H1 (cell line): ENCODE measurements around the gene PROP1. TPM values are rescaled to one million over a fixed set of nuclear protein-coding genes. Genes with fewer than 3 reads are reported as not detected.

Experiments
- CTCF ChIA-PET: fragments of 300-600 bp; sonication (Branson Sonifier 250); formaldehyde crosslinking; loops from one replicate; lab custom pipeline; 2021; ENCODE audit not compliant: partially characterized antibody; lab: Charles Lee
- POLR2A ChIA-PET: fragments of 300-600 bp; sonication (Branson Sonifier 250); formaldehyde crosslinking; loops from one replicate; lab custom pipeline; 2021; ENCODE audit warnings: inconsistent platforms; ENCODE audit not compliant: partially characterized antibody; lab: Charles Lee
- DNase-seq, 2 experiments: peaks; one replicate each; pipeline versions ENCODE4 v3.0.0 to v3.0.0-alpha.2; 2010 to 2022; ENCODE audit warnings: low spot score in 2 of 2, low read depth in 1 of 2, mixed read lengths in 1 of 2
- FAIRE-seq: peaks from 2 replicates; lab custom pipeline; 2011; peaks lifted over from hg19 to GRCh38; lab: Jason Lieb, UNC
- H2AFZ ChIP-seq: 2 replicates; pipeline ENCODE4 v1.8.1; 2012; ENCODE audit warnings: low read length, inconsistent platforms
- H2AK5ac ChIP-seq: 2 replicates; pipeline ENCODE4 v1.6.1; 2013; ENCODE audit warnings: low read depth, low read length
- H2BK120ac ChIP-seq: replicated peaks from 2 replicates; pipeline ENCODE3; 2013; ENCODE audit warnings: low read depth, low read length, inconsistent platforms
- H2BK12ac ChIP-seq: 2 replicates; pipeline ENCODE4 v1.6.1; 2013; ENCODE audit warnings: low read depth, low read length
- H2BK15ac ChIP-seq: 2 replicates; pipeline ENCODE4 v1.6.1; 2013; ENCODE audit warnings: low read length
- H2BK20ac ChIP-seq: 2 replicates; pipeline ENCODE4 v1.6.1; 2013; ENCODE audit warnings: low read length
- H2BK5ac ChIP-seq: 2 replicates; pipeline ENCODE4 v1.6.1; 2013; ENCODE audit warnings: low read depth, low read length
- H3K14ac ChIP-seq: 2 replicates; pipeline ENCODE4 v1.6.1; 2013; ENCODE audit warnings: inconsistent platforms; ENCODE audit not compliant: insufficient read length
- H3K18ac ChIP-seq: 2 replicates; pipeline ENCODE4 v1.6.1; 2013; ENCODE audit warnings: low read length; ENCODE audit errors: extremely low read depth
- H3K23ac ChIP-seq: 2 replicates; pipeline ENCODE4 v1.6.1; 2013; ENCODE audit warnings: inconsistent platforms; ENCODE audit not compliant: insufficient read length
- H3K23me2 ChIP-seq: 2 replicates; pipeline ENCODE4 v1.6.1; 2013; ENCODE audit warnings: low read depth, low read length
- H3K27ac ChIP-seq: 2 replicates; pipeline ENCODE4 v1.6.1; 2011; ENCODE audit warnings: low read depth, low read length, inconsistent platforms
- H3K27me3 ChIP-seq, 4 experiments: replicated peaks in 1 of 4; 1 replicate in 1 of 4; 2 replicates in 3 of 4; pipeline versions ENCODE4 v1.6.1 to v1.8.1; 2011 to 2013; ENCODE audit warnings: low read length in 3 of 4, mild to moderate bottlenecking in 3 of 4, inconsistent platforms in 2 of 4, mixed read lengths in 2 of 4, moderate library complexity in 1 of 4; ENCODE audit not compliant: control insufficient read depth in 3 of 4, insufficient read depth in 3 of 4; ENCODE audit errors: extremely low read depth in 1 of 4
- H3K36me3 ChIP-seq, 4 experiments: 2 replicates each; pipeline versions ENCODE4 v1.6.1 to v1.8.1; 2011 to 2013; ENCODE audit warnings: mild to moderate bottlenecking in 4 of 4, low read length in 3 of 4, moderate library complexity in 2 of 4, control low read depth in 1 of 4, inconsistent platforms in 1 of 4; ENCODE audit not compliant: insufficient read depth in 4 of 4, control insufficient read depth in 2 of 4
- H3K4ac ChIP-seq: replicated peaks from 2 replicates; pipeline ENCODE3; 2013; ENCODE audit warnings: low read length, low read depth, mixed read lengths, inconsistent platforms; ENCODE audit not compliant: insufficient read length
- H3K4me1 ChIP-seq, 4 experiments: replicated peaks in 1 of 4; 1 replicate in 1 of 4; 2 replicates in 3 of 4; pipeline versions ENCODE4 v1.6.1 to v1.8.1; 2011 to 2013; ENCODE audit warnings: low read length in 3 of 4, inconsistent platforms in 2 of 4, mixed read lengths in 1 of 4; ENCODE audit not compliant: insufficient read depth in 4 of 4, control insufficient read depth in 3 of 4
- H3K4me2 ChIP-seq, 2 experiments: 2 replicates each; pipeline versions ENCODE4 v1.6.1 to v1.8.1; 2011 to 2013; ENCODE audit warnings: low read depth in 2 of 2, low read length in 2 of 2, control low read depth in 1 of 2, inconsistent platforms in 1 of 2, mild to moderate bottlenecking in 1 of 2; ENCODE audit not compliant: insufficient read depth in 1 of 2
- H3K4me3 ChIP-seq, 4 experiments: fragments of 200-600, 300-600 bp in 1 of 4; sonication (generic), shearing (Covaris generic), sonication (Bioruptor Twin) in 1 of 4; 2 replicates each; pipeline versions ENCODE4 v1.5.1 to v1.8.1; 2011 to 2016; ENCODE audit warnings: low read length in 4 of 4, low read depth in 3 of 4, control low read depth in 2 of 4, inconsistent platforms in 2 of 4, mild to moderate bottlenecking in 2 of 4, mixed read lengths in 1 of 4, moderate library complexity in 1 of 4; ENCODE audit not compliant: insufficient read depth in 2 of 4; ENCODE audit errors: extremely low read depth in 1 of 4
- H3K56ac ChIP-seq: replicated peaks from 2 replicates; pipeline ENCODE3; 2013; ENCODE audit warnings: low read depth, mild to moderate bottlenecking, mixed read lengths, low read length, inconsistent platforms; ENCODE audit not compliant: insufficient read length
- H3K79me1 ChIP-seq: 2 replicates; pipeline ENCODE4 v1.6.1; 2013; ENCODE audit warnings: low read depth, low read length, control low read depth
- H3K79me2 ChIP-seq, 2 experiments: 2 replicates each; pipeline versions ENCODE4 v1.6.1 to v1.8.1; 2012 to 2013; ENCODE audit warnings: low read length in 2 of 2, mild to moderate bottlenecking in 2 of 2, inconsistent platforms in 1 of 2; ENCODE audit not compliant: insufficient read depth in 2 of 2, control insufficient read depth in 1 of 2
- H3K9ac ChIP-seq, 4 experiments: replicated peaks in 1 of 4; 1 replicate in 1 of 4; 2 replicates in 3 of 4; pipeline versions ENCODE4 v1.6.1 to v1.8.1; 2011 to 2013; ENCODE audit warnings: low read depth in 3 of 4, low read length in 3 of 4, control low read depth in 2 of 4, mild to moderate bottlenecking in 2 of 4, moderate library complexity in 2 of 4, inconsistent platforms in 1 of 4; ENCODE audit errors: extremely low read depth in 1 of 4
- H3K9me3 ChIP-seq, 2 experiments: 2 replicates each; pipeline versions ENCODE4 v1.6.1 to v1.8.1; 2012 to 2013; ENCODE audit warnings: mild to moderate bottlenecking in 2 of 2, moderate library complexity in 2 of 2, control low read depth in 1 of 2, inconsistent platforms in 1 of 2, low read depth in 1 of 2, low read length in 1 of 2, mixed read lengths in 1 of 2; ENCODE audit not compliant: insufficient read depth in 2 of 2
- H4K20me1 ChIP-seq, 2 experiments: replicated peaks in 1 of 2; 2 replicates each; pipeline versions ENCODE3 to v1.8.1; 2011 to 2013; ENCODE audit warnings: inconsistent platforms in 2 of 2, low read length in 2 of 2, mild to moderate bottlenecking in 1 of 2; ENCODE audit not compliant: insufficient read depth in 2 of 2, control insufficient read depth in 1 of 2
- H4K5ac ChIP-seq: 2 replicates; pipeline ENCODE4 v1.6.1; 2013; ENCODE audit warnings: low read length, low read depth, mixed read lengths, inconsistent platforms; ENCODE audit not compliant: insufficient read length
- H4K8ac ChIP-seq: 2 replicates; pipeline ENCODE4 v1.8.0; 2013; ENCODE audit warnings: mild to moderate bottlenecking, moderate library complexity, low read length, inconsistent platforms; ENCODE audit not compliant: insufficient read depth; ENCODE audit errors: extremely low read depth
- H4K91ac ChIP-seq: replicated peaks from 2 replicates; pipeline ENCODE3; 2013; ENCODE audit warnings: low read length, mixed read lengths, inconsistent platforms; ENCODE audit not compliant: insufficient read length
- EGR1 ChIP-seq: IDR thresholded peaks from 2 replicates; pipeline ENCODE4 v1.6.1; 2011; ENCODE audit warnings: low read depth, low read length, borderline replicate concordance
- KDM5A ChIP-seq: fragments of 200-600 bp; IDR thresholded peaks from 2 replicates; pipeline ENCODE4 v1.7.1; 2012; ENCODE audit warnings: mild to moderate bottlenecking, low read length, inconsistent platforms, mixed read lengths
- NRF1 ChIP-seq: IDR thresholded peaks from 2 replicates; pipeline ENCODE4 v1.6.1; 2011; ENCODE audit warnings: mild to moderate bottlenecking, low read depth, low read length, improper control_type of control experiment
- RAD21 ChIP-seq, 2 experiments: IDR thresholded peaks in 1 of 2; conservative IDR thresholded peaks in 1 of 2; 2 replicates each; pipeline ENCODE4 v1.6.1; 2011; ENCODE audit warnings: low read depth in 2 of 2, low read length in 2 of 2, improper control_type of control experiment in 1 of 2, inconsistent platforms in 1 of 2, mild to moderate bottlenecking in 1 of 2, moderate library complexity in 1 of 2
- SRF ChIP-seq: IDR thresholded peaks from 2 replicates; pipeline ENCODE4 v1.6.1; 2011; ENCODE audit warnings: mild to moderate bottlenecking, low read depth, low read length, moderate library complexity
- WGBS, 2 experiments: shearing (Covaris generic) in 1 of 2; methylation state at CpG; one replicate each; pipeline versions ENCODE4 v1.1.6 to v1.1.7; 2013 to 2015; ENCODE audit warnings: low lambda C conversion rate in 2 of 2, mixed read lengths in 2 of 2, inconsistent platforms in 1 of 2, low coverage in 1 of 2, missing lambda C conversion rate in 1 of 2; ENCODE audit not compliant: insufficient replicate concordance in 2 of 2, insufficient coverage in 1 of 2, insufficient read length in 1 of 2; ENCODE audit errors: extremely low coverage in 1 of 2, missing lambda C conversion rate in 1 of 2; 5-methylcytosine and 5-hydroxymethylcytosine counted together
- polyA plus RNA-seq, 7 experiments: library from polyadenylated mRNA; depleted of rRNA in 3 of 7; stranded (reverse) in 5 of 7; unstranded in 2 of 7; fragments of >200 nt in 5 of 7; fragments of 200-250 nt in 2 of 7; gene quantifications; 1 replicate in 5 of 7; 2 replicates in 1 of 7; 4 replicates in 1 of 7; pipeline versions ENCODE4 v1.2.1 to v1.2.3, GENCODE V29; 2011 to 2013; ENCODE audit warnings: missing spikeins in 2 of 7, mixed read lengths in 2 of 7
- total RNA-seq: library from RNA; stranded (reverse); fragmentation: NEBNext Ultra II Directional; extraction: Animal tissue kit (Norgen Biotek cat#: 25700); gene quantifications from 2 replicates; pipeline ENCODE4 v1.2.1, GENCODE V29; 2021

The PROP1 gene
- total and polyA plus RNA-seq, 2 of the 8 experiments (the other 6 are each of a cell fraction or from before 2014, with no cell fraction given) = not detected

- H4K20me1 ChIP-seq = no peaks in the 10 kb centered on the region
- ChIA-PET POLR2A (interaction anchor here (0.5 to 1.3 kb wide), 3 partner anchors 10 to 166 kb away, joined by 3 to 5 read pairs (median 4); no protein-coding TSS in a partner anchor), CTCF (interaction anchor here (0.9 to 3.5 kb wide), 13 partner anchors 10 to 140 kb away, joined by 3 to 31 read pairs (median 5); partner anchors contain the start of gene PROP1)
- no peak for TF ChIP-seq SRF
- no peak for TF ChIP-seq RAD21 (IDR thresholded peaks at IDR 0.05 in 1 of 2, conservative IDR thresholded peaks at IDR 0.05 in 1 of 2; ENCODE audit: low read depth in 2 of 2, low read length in 2 of 2)
- TF ChIP-seq EGR1 = no peak
- TF ChIP-seq NRF1 = no peak
- no peak for TF ChIP-seq KDM5A
- H3K23ac ChIP-seq = no peak overlapping the region
- H3K36me3 ChIP-seq = no peaks in the 10 kb centered on the region
- H3K4me2 ChIP-seq = peak overlapping the region in 1 of 2 experiments; percentile 70; a peak in 2 of 4 replicates
- no peak overlapping the region for H3K4ac ChIP-seq
- peaks cover 0 to 10% (median 6%) of the 10 kb centered on the region in 4 experiments; a peak in 3 of 7 replicates for H3K4me1 ChIP-seq
- no peak overlapping the region for H4K5ac ChIP-seq
- no peaks in the 10 kb centered on the region; the same call in 1 of the 2 replicates for H3K23me2 ChIP-seq
- no peak overlapping the region for H3K56ac ChIP-seq
- no peak overlapping the region for H2BK15ac ChIP-seq
- peaks cover 4 to 43% (median 26%) of the 10 kb centered on the region in 4 experiments; a peak in 6 of 7 replicates for H3K27me3 ChIP-seq
- no peak overlapping the region for H3K9ac ChIP-seq
- H2BK12ac ChIP-seq = no peak overlapping the region
- H2BK5ac ChIP-seq = no peak overlapping the region
- FAIRE-seq (no peak), DNase-seq (no peak)
- peak overlapping the region in 3 of 4 experiments; percentile 19 to 62 (median 34); a peak in 2 of 8 replicates for H3K4me3 ChIP-seq
- peak overlapping the region; percentile 83; the same call in 1 of the 2 replicates for H2AFZ ChIP-seq
- no peaks in the 10 kb centered on the region for H3K9me3 ChIP-seq
- H2BK120ac ChIP-seq = no peak overlapping the region
- H4K91ac ChIP-seq = no peak overlapping the region
- no peak overlapping the region for H3K27ac ChIP-seq
- no peak overlapping the region for H2AK5ac ChIP-seq
- H3K79me1 ChIP-seq = no peaks in the 10 kb centered on the region
- WGBS, 2 experiments = 75% methylated on average over 34 of the region's 46 CpGs; no CpG with 5 or more reads in 1 of the 2 experiments
- H3K18ac ChIP-seq = no peak overlapping the region
- no peak overlapping the region for H3K14ac ChIP-seq
- no peak overlapping the region for H4K8ac ChIP-seq
- H3K79me2 ChIP-seq = no peaks in the 10 kb centered on the region
- no peak overlapping the region for H2BK20ac ChIP-seq
These were observed 12.1 kb downstream of the PROP1 start for GRCh38 chr5:177983763-177984583.
